K562 (cell line): Measurements from ENCODE around the gene LMNTD2. TPM values are rescaled to one million over a fixed set of nuclear protein-coding genes. Genes with fewer than 3 reads are reported as not detected.

Experiments used
- ARNT ChIP-seq, 2 experiments: fragments of 450-650 bp; IDR thresholded peaks; 2 replicates each; pipeline ENCODE4 v1.6.1; 2016; ENCODE audit warnings: mild to moderate bottlenecking in 1 of 2
- CCNT2 ChIP-seq: IDR thresholded peaks from 2 replicates; pipeline ENCODE4 v1.6.1; 2011; ENCODE audit warnings: borderline replicate concordance, low read depth, mild to moderate bottlenecking, moderate library complexity, mixed read lengths, low read length; ENCODE audit not compliant: insufficient read length; ENCODE audit errors: extremely low read depth
- CSDE1 ChIP-seq, 2 experiments: fragments of 450-650 bp; IDR thresholded peaks; 2 replicates each; pipeline ENCODE4 v1.6.1; 2016; ENCODE audit warnings: mild to moderate bottlenecking in 1 of 2
- E2F8 ChIP-seq: fragments of 450-650 bp; IDR thresholded peaks from 2 replicates; pipeline ENCODE4 v1.7.1; 2018; ENCODE audit warnings: mild to moderate bottlenecking, low read depth; ENCODE audit not compliant: partially characterized antibody
- FOXJ2 ChIP-seq: fragments of 200-800 bp; sonication (Bioruptor generic); IDR thresholded peaks from 2 replicates; pipeline ENCODE4 v1.6.1; 2016; ENCODE audit warnings: missing genetic modification characterization, missing compliant biosample characterization
- KLF1 ChIP-seq: fragments of 450-650 bp; IDR thresholded peaks from 2 replicates; pipeline ENCODE4 v1.6.1; 2016; ENCODE audit warnings: missing genetic modification characterization, missing compliant biosample characterization
- MEF2D ChIP-seq: conservative IDR thresholded peaks from 2 replicates; pipeline ENCODE4 v1.6.1; 2016; ENCODE audit warnings: low read depth, missing genetic modification characterization, missing compliant biosample characterization
- NFE2 ChIP-seq: IDR thresholded peaks from 2 replicates; pipeline ENCODE4 v1.6.1; 2014; ENCODE audit warnings: antibody characterized with exemption, low read depth
- PCBP2 ChIP-seq: fragments of 200-400 bp; formaldehyde crosslinking; IDR thresholded peaks from 2 replicates; pipeline ENCODE4 v1.6.1; 2018; ENCODE audit warnings: low read length, low read depth, mild to moderate bottlenecking, moderate library complexity; ENCODE audit not compliant: poor library complexity, severe bottlenecking
- POLR2B ChIP-seq: fragments of 450-650 bp; IDR thresholded peaks from 2 replicates; pipeline ENCODE4 v1.6.1; 2018; ENCODE audit warnings: low read depth; ENCODE audit not compliant: partially characterized antibody
- RBM14 ChIP-seq: fragments of 200-400 bp; formaldehyde crosslinking; IDR thresholded peaks from 2 replicates; pipeline ENCODE4 v1.6.1; 2018; ENCODE audit warnings: low read depth, mild to moderate bottlenecking, low read length, moderate library complexity, borderline replicate concordance; ENCODE audit not compliant: insufficient read depth
- SMARCC2 ChIP-seq: fragments of 450-650 bp; IDR thresholded peaks from 2 replicates; pipeline ENCODE4 v1.6.1; 2017; ENCODE audit warnings: antibody characterized with exemption, moderate library complexity, mild to moderate bottlenecking, low read depth
- SP2 ChIP-seq: IDR thresholded peaks from 2 replicates; pipeline ENCODE4 v1.6.1; 2011; ENCODE audit warnings: mild to moderate bottlenecking, low read depth, low read length, moderate library complexity; ENCODE audit not compliant: poor library complexity, severe bottlenecking; ENCODE audit errors: extremely low read depth
- TEAD1 ChIP-seq, 2 experiments: fragments of 450-650 bp in 1 of 2; sonication (generic) in 1 of 2; formaldehyde crosslinking; IDR thresholded peaks; 2 replicates each; pipeline versions ENCODE4 v1.4.0 to v1.8.0; 2020 to 2022; ENCODE audit warnings: mild to moderate bottlenecking in 2 of 2, missing genetic modification reagents in 1 of 2
- TFAP4 ChIP-seq: sonication (generic); formaldehyde crosslinking; IDR thresholded peaks from 2 replicates; pipeline ENCODE4 v1.8.0; 2022; ENCODE audit warnings: missing genetic modification reagents, mild to moderate bottlenecking, moderate library complexity, borderline replicate concordance
- ZBTB1 ChIP-seq: sonication (generic); formaldehyde crosslinking; IDR thresholded peaks from 2 replicates; pipeline ENCODE4 v1.8.1; 2023; ENCODE audit warnings: missing genetic modification reagents, low read depth, mild to moderate bottlenecking, borderline replicate concordance
- ZNF445 ChIP-seq: fragments of 250-450 bp; sonication (Bioruptor Pico); IDR thresholded peaks from 2 replicates; pipeline ENCODE4 v1.4.0; 2020; ENCODE audit warnings: low read depth, mild to moderate bottlenecking, moderate library complexity
- ZNF584 ChIP-seq: fragments of 200-800 bp; sonication (Bioruptor generic); IDR thresholded peaks from 2 replicates; pipeline ENCODE4 v1.6.1; 2016; ENCODE audit warnings: low read depth, mild to moderate bottlenecking, missing genetic modification characterization, missing compliant biosample characterization
- polyA plus RNA-seq, 8 experiments: library from polyadenylated mRNA; depleted of rRNA in 4 of 8; stranded (reverse) in 5 of 8; unstranded in 3 of 8; fragments of >200 nt; fragmentation: Nextera tagmentation in 2 of 8; fragmentation: Illumina TruSeq in 1 of 8; extraction: Ambion mirVana in 2 of 8; extraction: Trizol in 1 of 8; gene quantifications; 2 replicates each; pipeline versions ENCODE4 v1.2.1 to v1.2.3, GENCODE V29; 2011 to 2014; ENCODE audit warnings: inconsistent platforms in 1 of 8, missing spikeins in 1 of 8
- total RNA-seq, 7 experiments: library from RNA; depleted of rRNA in 6 of 7; stranded (reverse); fragments of >200 nt in 6 of 7; fragmentation: Illumina TruSeq in 2 of 7; extraction: Trizol in 2 of 7; gene quantifications; 2 replicates each; pipeline versions ENCODE4 v1.2.1 to v1.2.3, GENCODE V29; 2011 to 2021; ENCODE audit warnings: low replicate concordance in 1 of 7
- TF ChIP-seq, protein P1 (sequence below), 2 experiments: fragments of 450-650 bp in 1 of 2; sonication (generic) in 1 of 2; formaldehyde crosslinking; conservative IDR thresholded peaks; 2 replicates each; pipeline versions ENCODE4 v1.4.0 to v1.8.1; 2020 to 2022; ENCODE audit warnings: mild to moderate bottlenecking in 1 of 2, missing genetic modification reagents in 1 of 2
- TF ChIP-seq, protein P2 (sequence below), 3 experiments: IDR thresholded peaks in 2 of 3; conservative IDR thresholded peaks in 1 of 3; 2 replicates each; pipeline ENCODE4 v1.5.1; 2011 to 2012; ENCODE audit warnings: low read length in 3 of 3, mild to moderate bottlenecking in 3 of 3, control low read depth in 2 of 3, improper control_type of control experiment in 1 of 3, inconsistent platforms in 1 of 3, low read depth in 1 of 3, mixed read lengths in 1 of 3, moderate library complexity in 1 of 3; ENCODE audit not compliant: insufficient read depth in 2 of 3

LMNTD2 gene
- total and polyA plus RNA-seq, 9 of the 15 experiments (the other 6 are each of a cell fraction or from before 2014, with no cell fraction given): 0.48 to 4.2 (median 1.5) TPM; not detected in 3

GRCh38 chr11:560305-561147 is at the start of gene LMNTD2, which contains the start of gene RASSF7 (continued):
- TF ChIP-seq, protein P1, sequence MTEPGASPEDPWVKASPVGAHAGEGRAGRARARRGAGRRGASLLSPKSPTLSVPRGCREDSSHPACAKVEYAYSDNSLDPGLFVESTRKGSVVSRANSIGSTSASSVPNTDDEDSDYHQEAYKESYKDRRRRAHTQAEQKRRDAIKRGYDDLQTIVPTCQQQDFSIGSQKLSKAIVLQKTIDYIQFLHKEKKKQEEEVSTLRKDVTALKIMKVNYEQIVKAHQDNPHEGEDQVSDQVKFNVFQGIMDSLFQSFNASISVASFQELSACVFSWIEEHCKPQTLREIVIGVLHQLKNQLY (CRISPR knock-in tag; conservative IDR thresholded peaks at IDR 0.05): 0 out of 4 replicates have a peak, but pooled peaks of 1 of the 2 experiments have one; percentile 43
- TF ChIP-seq KLF1 (tag): no peak
- TF ChIP-seq TEAD1 (CRISPR knock-in tag; IDR thresholded peaks at IDR 0.05): peak in 1 of 2 experiments; percentile 69; a peak in 2 of 4 replicates
- no peak for TF ChIP-seq NFE2
- peak; percentile 62 for TF ChIP-seq POLR2B
- peak; percentile 99 for TF ChIP-seq ZBTB1 (CRISPR knock-in tag)
- no peak for TF ChIP-seq FOXJ2 (tag)
- TF ChIP-seq SMARCC2: no peak
- no peak for TF ChIP-seq RBM14
- no peak for TF ChIP-seq ZNF584 (CRISPR knock-in tag)
- no peak for TF ChIP-seq PCBP2
- TF ChIP-seq ARNT (IDR thresholded peaks at IDR 0.05): no peak
- no peak for TF ChIP-seq CSDE1 (IDR thresholded peaks at IDR 0.05)
- peak; percentile 57; the same call in 1 of the 2 replicates for TF ChIP-seq TFAP4 (CRISPR knock-in tag)
- no peak for TF ChIP-seq E2F8
- TF ChIP-seq CCNT2: peak; percentile 41
- TF ChIP-seq, protein P2, sequence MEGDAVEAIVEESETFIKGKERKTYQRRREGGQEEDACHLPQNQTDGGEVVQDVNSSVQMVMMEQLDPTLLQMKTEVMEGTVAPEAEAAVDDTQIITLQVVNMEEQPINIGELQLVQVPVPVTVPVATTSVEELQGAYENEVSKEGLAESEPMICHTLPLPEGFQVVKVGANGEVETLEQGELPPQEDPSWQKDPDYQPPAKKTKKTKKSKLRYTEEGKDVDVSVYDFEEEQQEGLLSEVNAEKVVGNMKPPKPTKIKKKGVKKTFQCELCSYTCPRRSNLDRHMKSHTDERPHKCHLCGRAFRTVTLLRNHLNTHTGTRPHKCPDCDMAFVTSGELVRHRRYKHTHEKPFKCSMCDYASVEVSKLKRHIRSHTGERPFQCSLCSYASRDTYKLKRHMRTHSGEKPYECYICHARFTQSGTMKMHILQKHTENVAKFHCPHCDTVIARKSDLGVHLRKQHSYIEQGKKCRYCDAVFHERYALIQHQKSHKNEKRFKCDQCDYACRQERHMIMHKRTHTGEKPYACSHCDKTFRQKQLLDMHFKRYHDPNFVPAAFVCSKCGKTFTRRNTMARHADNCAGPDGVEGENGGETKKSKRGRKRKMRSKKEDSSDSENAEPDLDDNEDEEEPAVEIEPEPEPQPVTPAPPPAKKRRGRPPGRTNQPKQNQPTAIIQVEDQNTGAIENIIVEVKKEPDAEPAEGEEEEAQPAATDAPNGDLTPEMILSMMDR (IDR thresholded peaks at IDR 0.05 in 2 of 3, conservative IDR thresholded peaks at IDR 0.05 in 1 of 3; ENCODE audit: insufficient read depth in 2 of 3, low read depth in 1 of 3, low read length in 3 of 3): no peak
- TF ChIP-seq SP2: peak; percentile 82
- no peak for TF ChIP-seq ZNF445 (CRISPR knock-in tag)
- no peak for TF ChIP-seq MEF2D (tag)
